ENCODE measurements around the gene ZFP64.

Gene ZFP64

GRCh38 chr20:52103913-52104545, 87.5 kb downstream of the ZFP64 start:
- no peak for DNase-seq

- no peak for DNase-seq
Observed at GRCh38 chr20:52103335-52103912, 88.2 kb downstream of the ZFP64 start.

GRCh38 chr20:52102559-52102958, 89.0 kb downstream of the ZFP64 start:
- DNase-seq = no peak

DNA sequence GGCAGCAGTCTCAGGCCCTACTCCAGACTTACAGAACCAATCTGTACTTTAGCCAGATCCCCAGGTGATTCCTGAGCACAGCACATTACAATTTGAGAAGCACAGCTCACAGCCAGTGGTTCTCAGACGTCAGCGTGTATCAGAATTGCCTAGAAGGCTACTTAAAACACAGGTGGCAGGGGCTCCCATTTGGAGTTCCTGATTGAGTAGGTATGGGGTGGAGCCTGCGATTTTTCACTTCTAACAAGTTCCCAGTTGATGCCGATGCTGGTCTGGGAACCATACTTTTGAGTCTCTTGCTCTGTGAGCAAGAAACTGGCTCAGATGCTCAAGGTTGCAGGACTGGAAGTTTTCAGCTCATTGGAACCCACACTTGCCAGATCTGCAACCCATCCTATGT, 89.5 kb downstream of the ZFP64 start:
- no peak for DNase-seq
